D721Med (cell line): Measurements from ENCODE around the gene R3HDM1.
"Not testable (repeated sequence)": the region's sequence is repeated elsewhere in the genome, so short reads cannot be mapped to it uniquely, and the experiment has no call there.

Source experiments
- DNase-seq: peaks from one replicate; pipeline ENCODE4 v3.0.0; 2011; ENCODE audit warnings: low spot score; ENCODE audit not compliant: insufficient read length
- FAIRE-seq: peaks from 2 replicates; lab custom pipeline; 2011; peaks lifted over from hg19 to GRCh38; lab: Jason Lieb, UNC
- CTCF ChIP-seq: IDR thresholded peaks from 2 replicates; pipeline ENCODE4 v1.5.1; 2012; ENCODE audit warnings: mild to moderate bottlenecking, control low read depth; ENCODE audit not compliant: insufficient read depth; ENCODE audit errors: missing control alignments

R3HDM1 gene

GRCh38 chr2:135531231-135532197 is at the start of gene R3HDM1:
TSS of gene R3HDM1 (plus strand) at chr2:135531484. CDS start at chr2:135604846, 73,362 bp downstream.
- DNase-seq, result peak; percentile 72
- peak; percentile 11 for TF ChIP-seq CTCF
- peak; percentile 58 for FAIRE-seq

GRCh38 chr2:135485441-135485840 is 45.8 kb upstream of the R3HDM1 start:
- TF ChIP-seq CTCF, result no peak
- FAIRE-seq, result no peak
- DNase-seq, result no peak

- TF ChIP-seq CTCF, result no peak
- FAIRE-seq (no peak), DNase-seq (no peak)
Measured at GRCh38 chr2:135490376-135490775, 40.9 kb upstream of the R3HDM1 start.

- DNase-seq, result no peak
- no peak for FAIRE-seq
- TF ChIP-seq CTCF, result no peak
Measured at GRCh38 chr2:135494503-135494902, 36.8 kb upstream of the R3HDM1 start.

- no peak for FAIRE-seq
Measured at GRCh38 chr2:135494917-135495316, 36.4 kb upstream of the R3HDM1 start.

GRCh38 chr2:135498588-135498987 is 32.7 kb upstream of the R3HDM1 start:
- FAIRE-seq, DNase-seq: not testable (repeated sequence)

More at GRCh38 chr2:135494917-135495316, 36.4 kb upstream of the R3HDM1 start:
- no peak for DNase-seq
- TF ChIP-seq CTCF, result no peak

GRCh38 chr2:135504811-135505210 is 26.5 kb upstream of the R3HDM1 start:
- no peak for TF ChIP-seq CTCF
- DNase-seq (no peak), FAIRE-seq (no peak)
